Endothelial cell of umbilical vein (primary cell): ENCODE measurements around the gene BTBD19. TPM values are rescaled to one million over a fixed set of nuclear protein-coding genes. Genes with fewer than 3 reads are reported as not detected.

Experiments used
- BruUV-seq: library from RNA; stranded (reverse); fragments of 400-500 nt; replicated peaks from 2 replicates; lab custom pipeline; 2021; lab: Mats Ljungman, UMichigan
- CTCF ChIA-PET: fragments of 300-600, 350-600 bp; sonication (Branson Sonifier 250); formaldehyde crosslinking; loops from one replicate; lab custom pipeline; 2021; ENCODE audit warnings: antibody characterized with exemption, inconsistent platforms; lab: Charles Lee
- POLR2A ChIA-PET: fragments of 300-600, 350-600 bp; sonication (Branson Sonifier 250); formaldehyde crosslinking; loops from one replicate; lab custom pipeline; 2021; ENCODE audit warnings: antibody characterized with exemption, inconsistent platforms; lab: Charles Lee
- DNase-seq: peaks from one replicate; pipeline ENCODE4 v3.0.0-alpha.2; 2011; ENCODE audit warnings: low read depth, low spot score
- FAIRE-seq: peaks from 2 replicates; lab custom pipeline; 2011; peaks lifted over from hg19 to GRCh38; lab: Jason Lieb, UNC
- H2AFZ ChIP-seq: 2 replicates; pipeline ENCODE4 v1.6.0; 2012; ENCODE audit warnings: low read depth, low read length, control low read depth, inconsistent platforms
- H3K27ac ChIP-seq: 2 replicates; pipeline ENCODE4 v1.5.1; 2011; ENCODE audit warnings: low read depth, mild to moderate bottlenecking, control low read depth, low read length, moderate library complexity; ENCODE audit not compliant: insufficient read depth
- H3K27me3 ChIP-seq, 2 experiments: 2 replicates each; pipeline versions ENCODE4 v1.6.0 to v1.6.1; 2011; ENCODE audit warnings: low read length in 2 of 2, mixed read lengths in 1 of 2; ENCODE audit not compliant: control insufficient read depth in 2 of 2, insufficient read depth in 2 of 2
- H3K36me3 ChIP-seq, 2 experiments: 2 replicates in 1 of 2; 3 replicates in 1 of 2; pipeline ENCODE4 v1.5.1; 2011; ENCODE audit warnings: low read length in 2 of 2, mild to moderate bottlenecking in 1 of 2, moderate library complexity in 1 of 2; ENCODE audit not compliant: control insufficient read depth in 2 of 2, insufficient read depth in 2 of 2; ENCODE audit errors: extremely low read depth in 1 of 2
- H3K4me1 ChIP-seq: 3 replicates; pipeline ENCODE4 v1.5.1; 2011; ENCODE audit warnings: mild to moderate bottlenecking, low read length; ENCODE audit not compliant: control insufficient read depth, insufficient read depth; ENCODE audit errors: extremely low read depth
- H3K4me2 ChIP-seq: 2 replicates; pipeline ENCODE4 v1.6.1; 2011; ENCODE audit warnings: low read length, control low read depth, mixed read lengths; ENCODE audit not compliant: insufficient read depth
- H3K4me3 ChIP-seq, 3 experiments: fragments of 200-600 bp in 1 of 3; sonication (generic), shearing (Covaris generic) in 1 of 3; replicated peaks in 1 of 3; 2 replicates each; pipeline ENCODE4 v1.5.1; 2011 to 2016; ENCODE audit warnings: control low read depth in 3 of 3, low read length in 3 of 3, mild to moderate bottlenecking in 2 of 3, inconsistent platforms in 1 of 3, low read depth in 1 of 3, moderate library complexity in 1 of 3; ENCODE audit not compliant: insufficient read depth in 1 of 3
- H3K79me2 ChIP-seq: 2 replicates; pipeline ENCODE4 v1.6.0; 2012; ENCODE audit warnings: low read length, inconsistent platforms; ENCODE audit not compliant: control insufficient read depth, insufficient read depth
- H3K9ac ChIP-seq: replicated peaks from 2 replicates; pipeline ENCODE3; 2011; ENCODE audit warnings: low read length, control low read depth; ENCODE audit not compliant: insufficient read depth; ENCODE audit errors: extremely low read depth
- H3K9me1 ChIP-seq: replicated peaks from 3 replicates; pipeline ENCODE4 v1.6.0; 2011; ENCODE audit warnings: mild to moderate bottlenecking, low read length; ENCODE audit not compliant: control insufficient read depth, insufficient read depth; ENCODE audit errors: extremely low read depth
- H3K9me3 ChIP-seq: replicated peaks from 2 replicates; pipeline ENCODE4 v1.5.1; 2012; ENCODE audit warnings: low read length, inconsistent platforms; ENCODE audit not compliant: control insufficient read depth, insufficient read depth
- H4K20me1 ChIP-seq: replicated peaks from 2 replicates; pipeline ENCODE3; 2011; ENCODE audit warnings: mild to moderate bottlenecking, low read length; ENCODE audit not compliant: control insufficient read depth, insufficient read depth; ENCODE audit errors: extremely low read depth
- EZH2 ChIP-seq: IDR thresholded peaks from 2 replicates; pipeline ENCODE4 v1.6.1; 2012; ENCODE audit warnings: borderline replicate concordance, low read depth, mild to moderate bottlenecking, moderate library complexity, low read length, inconsistent platforms; ENCODE audit not compliant: severe bottlenecking
- POLR2A ChIP-seq: IDR thresholded peaks from 2 replicates; pipeline ENCODE4 v1.6.1; 2012; ENCODE audit warnings: low read depth, mild to moderate bottlenecking, control low read depth, low read length
- POLR2AphosphoS5 ChIP-seq: IDR thresholded peaks from 2 replicates; pipeline ENCODE4 v1.6.1; 2012; ENCODE audit warnings: low read depth, mild to moderate bottlenecking, control low read depth, low read length, moderate library complexity; ENCODE audit not compliant: insufficient read depth
- dilution Hi-C: fragments of 300-500 bp; cut with MboI; formaldehyde crosslinking; loops from one replicate; pipeline ENCODE4 v1.15.0; 2019; ENCODE audit warnings: low sequenced_read_pairs; ENCODE audit not compliant: extremely low pct_ligation_motif_present
- intact Hi-C: fragments of 100-400 bp; cut with micrococcal nuclease; formaldehyde crosslinking; loops from one replicate; pipeline ENCODE4 v1.10.0; 2022
- polyA plus RNA-seq, 4 experiments: library from polyadenylated mRNA; depleted of rRNA in 3 of 4; stranded (reverse) in 3 of 4; unstranded in 1 of 4; fragments of >200 nt; gene quantifications; 2 replicates each; pipeline versions ENCODE4 v1.2.1 to v1.2.3, GENCODE V29; 2011 to 2012; ENCODE audit warnings: missing spikeins in 1 of 4
- total RNA-seq: library from RNA; stranded (reverse); gene quantifications from 2 replicates; pipeline ENCODE4 v1.2.3, GENCODE V29; 2021
- TF ChIP-seq, protein P1 (sequence below), 2 donors: IDR thresholded peaks; 1 replicate in 1 of 2; 2 replicates in 1 of 2; pipeline ENCODE4 v1.5.1; 2011; ENCODE audit warnings: low read length in 2 of 2, mild to moderate bottlenecking in 2 of 2, moderate library complexity in 2 of 2, control low read depth in 1 of 2, inconsistent platforms in 1 of 2, low read depth in 1 of 2; ENCODE audit not compliant: insufficient read depth in 1 of 2; ENCODE audit errors: extremely low read depth in 1 of 2

The BTBD19 gene
- total and polyA plus RNA-seq, 2 donors (not counting 3 experiments of a cell fraction or from before 2014, with no cell fraction given) = 69.9 to 97.9 TPM

DNA sequence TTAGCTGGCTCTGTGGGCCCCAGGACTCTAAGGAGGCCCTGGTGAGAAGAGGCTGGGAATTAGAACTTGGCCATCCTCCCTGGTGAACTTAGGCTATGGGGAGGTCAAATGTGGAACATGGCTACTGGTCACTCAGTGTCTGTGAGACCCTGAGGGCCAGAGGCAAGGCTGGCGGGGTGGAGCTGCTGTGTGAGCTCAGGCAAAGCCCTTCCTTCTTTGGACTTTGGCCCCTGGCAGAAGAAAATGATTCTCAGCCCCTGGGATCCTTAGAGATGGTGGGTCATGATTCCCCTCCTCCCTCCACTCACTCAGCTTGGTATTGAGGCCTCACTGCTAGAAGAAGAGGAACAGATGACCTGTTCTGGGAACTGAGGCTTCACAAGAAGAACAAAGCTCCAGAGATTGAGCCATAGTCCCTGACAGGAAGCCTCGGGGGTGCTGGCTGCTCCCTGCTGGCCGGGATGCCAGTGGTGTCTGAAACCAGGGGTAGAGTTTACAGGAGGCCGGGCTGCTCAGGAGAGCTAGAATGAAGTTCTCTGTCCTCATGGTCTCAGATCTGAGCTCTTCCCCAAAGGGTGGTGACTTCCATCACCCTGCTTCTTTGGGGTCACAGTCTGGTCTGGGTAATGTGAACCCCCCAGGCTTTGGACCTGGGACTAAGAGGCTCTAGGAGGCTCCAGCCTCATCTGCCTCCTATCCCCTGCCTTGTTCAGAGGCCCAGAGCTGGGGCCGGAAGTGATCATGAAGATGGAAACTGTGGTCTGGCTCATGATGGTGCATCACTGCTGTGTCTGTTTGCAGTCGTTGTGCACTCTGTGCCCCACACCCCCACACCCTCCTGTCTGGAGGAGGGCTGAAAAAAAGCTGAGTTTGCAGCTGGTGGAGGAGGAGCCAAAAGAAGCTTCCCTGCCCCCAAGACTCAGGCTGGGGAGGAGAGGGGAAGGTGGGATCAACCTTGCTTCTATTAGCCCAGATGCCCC lies 905 bp downstream of the BTBD19 start:
- H2AFZ ChIP-seq = no peak overlapping the region
- H3K9ac ChIP-seq = peak overlapping the region; percentile 99
- H4K20me1 ChIP-seq = no peaks in the 10 kb centered on the region
- H3K36me3 ChIP-seq = peaks cover 0 to 18% of the 10 kb centered on the region in 2 experiments
- ChIA-PET POLR2A (interaction anchor here (1.0 to 4.3 kb wide), 5 partner anchors 9 to 34 kb away, joined by 6 to 97 read pairs (median 13); partner anchors contain the start of genes PLK3 and RPS8), CTCF (interaction anchor here (0.6 to 3.0 kb wide), 11 partner anchors 9 to 202 kb away, joined by 3 to 50 read pairs (median 6); partner anchors contain the start of genes BEST4, HECTD3, PLK3 and RNU5D-1)
- TSS peak; percentile 56 for BruUV-seq
- peaks cover 67% of the 10 kb centered on the region for H3K4me1 ChIP-seq
- H3K27ac ChIP-seq = peak overlapping the region; percentile 100
- H3K9me1 ChIP-seq = no peaks in the 10 kb centered on the region
- H3K4me2 ChIP-seq = peak overlapping the region; percentile 71
- no peaks in the 10 kb centered on the region for H3K27me3 ChIP-seq
- intact Hi-C loops (loop anchor here (10.0 kb wide), 1 partner anchor 876 kb away; the partner anchor contains the start of genes GPBP1L1 and TMEM69), dilution Hi-C loops (no loop called here)
- peaks cover 36% of the 10 kb centered on the region for H3K79me2 ChIP-seq
- TF ChIP-seq, protein P1, sequence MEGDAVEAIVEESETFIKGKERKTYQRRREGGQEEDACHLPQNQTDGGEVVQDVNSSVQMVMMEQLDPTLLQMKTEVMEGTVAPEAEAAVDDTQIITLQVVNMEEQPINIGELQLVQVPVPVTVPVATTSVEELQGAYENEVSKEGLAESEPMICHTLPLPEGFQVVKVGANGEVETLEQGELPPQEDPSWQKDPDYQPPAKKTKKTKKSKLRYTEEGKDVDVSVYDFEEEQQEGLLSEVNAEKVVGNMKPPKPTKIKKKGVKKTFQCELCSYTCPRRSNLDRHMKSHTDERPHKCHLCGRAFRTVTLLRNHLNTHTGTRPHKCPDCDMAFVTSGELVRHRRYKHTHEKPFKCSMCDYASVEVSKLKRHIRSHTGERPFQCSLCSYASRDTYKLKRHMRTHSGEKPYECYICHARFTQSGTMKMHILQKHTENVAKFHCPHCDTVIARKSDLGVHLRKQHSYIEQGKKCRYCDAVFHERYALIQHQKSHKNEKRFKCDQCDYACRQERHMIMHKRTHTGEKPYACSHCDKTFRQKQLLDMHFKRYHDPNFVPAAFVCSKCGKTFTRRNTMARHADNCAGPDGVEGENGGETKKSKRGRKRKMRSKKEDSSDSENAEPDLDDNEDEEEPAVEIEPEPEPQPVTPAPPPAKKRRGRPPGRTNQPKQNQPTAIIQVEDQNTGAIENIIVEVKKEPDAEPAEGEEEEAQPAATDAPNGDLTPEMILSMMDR (IDR thresholded peaks at IDR 0.05; ENCODE audit: extremely low read depth in 1 of 2, insufficient read depth in 1 of 2, low read depth in 1 of 2, low read length in 2 of 2) = peak in 1 of 2 donors; percentile 20
- peak; percentile 78 for TF ChIP-seq POLR2A
- peak; percentile 64 for TF ChIP-seq POLR2AphosphoS5
- TF ChIP-seq EZH2 = no peak
- peak overlapping the region in 2 of 3 experiments; percentile 50 to 60 for H3K4me3 ChIP-seq
- H3K9me3 ChIP-seq = no peaks in the 10 kb centered on the region
- DNase-seq = peak; percentile 53
- peak; percentile 69 for FAIRE-seq
